Measurements from ENCODE around the gene SH3RF3.

SH3RF3 gene

DNA sequence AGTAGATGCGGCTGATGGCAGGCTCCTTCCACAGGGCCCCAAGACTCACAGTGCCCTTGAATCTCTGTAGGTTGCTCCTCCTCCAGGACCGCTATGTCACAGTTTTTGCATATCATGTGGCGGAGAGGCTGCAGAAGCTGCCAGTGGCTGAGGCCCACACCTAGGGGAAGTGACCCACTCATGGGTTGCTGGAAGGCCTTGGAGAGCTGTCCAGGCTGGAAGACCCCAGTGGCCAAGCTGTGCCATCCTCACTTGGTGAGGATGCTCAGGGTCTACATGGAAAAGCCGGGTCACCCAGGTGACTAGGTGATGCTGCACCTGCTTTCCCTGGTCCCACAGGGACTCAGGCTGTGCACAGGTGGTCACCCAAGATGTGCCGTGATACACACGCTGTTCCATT is 394.1 kb downstream of the SH3RF3 start:
- TF ChIP-seq, protein P1, sequence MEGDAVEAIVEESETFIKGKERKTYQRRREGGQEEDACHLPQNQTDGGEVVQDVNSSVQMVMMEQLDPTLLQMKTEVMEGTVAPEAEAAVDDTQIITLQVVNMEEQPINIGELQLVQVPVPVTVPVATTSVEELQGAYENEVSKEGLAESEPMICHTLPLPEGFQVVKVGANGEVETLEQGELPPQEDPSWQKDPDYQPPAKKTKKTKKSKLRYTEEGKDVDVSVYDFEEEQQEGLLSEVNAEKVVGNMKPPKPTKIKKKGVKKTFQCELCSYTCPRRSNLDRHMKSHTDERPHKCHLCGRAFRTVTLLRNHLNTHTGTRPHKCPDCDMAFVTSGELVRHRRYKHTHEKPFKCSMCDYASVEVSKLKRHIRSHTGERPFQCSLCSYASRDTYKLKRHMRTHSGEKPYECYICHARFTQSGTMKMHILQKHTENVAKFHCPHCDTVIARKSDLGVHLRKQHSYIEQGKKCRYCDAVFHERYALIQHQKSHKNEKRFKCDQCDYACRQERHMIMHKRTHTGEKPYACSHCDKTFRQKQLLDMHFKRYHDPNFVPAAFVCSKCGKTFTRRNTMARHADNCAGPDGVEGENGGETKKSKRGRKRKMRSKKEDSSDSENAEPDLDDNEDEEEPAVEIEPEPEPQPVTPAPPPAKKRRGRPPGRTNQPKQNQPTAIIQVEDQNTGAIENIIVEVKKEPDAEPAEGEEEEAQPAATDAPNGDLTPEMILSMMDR (IDR thresholded peaks at IDR 0.05; ENCODE audit: low read length, missing control alignments): no peak

DNA sequence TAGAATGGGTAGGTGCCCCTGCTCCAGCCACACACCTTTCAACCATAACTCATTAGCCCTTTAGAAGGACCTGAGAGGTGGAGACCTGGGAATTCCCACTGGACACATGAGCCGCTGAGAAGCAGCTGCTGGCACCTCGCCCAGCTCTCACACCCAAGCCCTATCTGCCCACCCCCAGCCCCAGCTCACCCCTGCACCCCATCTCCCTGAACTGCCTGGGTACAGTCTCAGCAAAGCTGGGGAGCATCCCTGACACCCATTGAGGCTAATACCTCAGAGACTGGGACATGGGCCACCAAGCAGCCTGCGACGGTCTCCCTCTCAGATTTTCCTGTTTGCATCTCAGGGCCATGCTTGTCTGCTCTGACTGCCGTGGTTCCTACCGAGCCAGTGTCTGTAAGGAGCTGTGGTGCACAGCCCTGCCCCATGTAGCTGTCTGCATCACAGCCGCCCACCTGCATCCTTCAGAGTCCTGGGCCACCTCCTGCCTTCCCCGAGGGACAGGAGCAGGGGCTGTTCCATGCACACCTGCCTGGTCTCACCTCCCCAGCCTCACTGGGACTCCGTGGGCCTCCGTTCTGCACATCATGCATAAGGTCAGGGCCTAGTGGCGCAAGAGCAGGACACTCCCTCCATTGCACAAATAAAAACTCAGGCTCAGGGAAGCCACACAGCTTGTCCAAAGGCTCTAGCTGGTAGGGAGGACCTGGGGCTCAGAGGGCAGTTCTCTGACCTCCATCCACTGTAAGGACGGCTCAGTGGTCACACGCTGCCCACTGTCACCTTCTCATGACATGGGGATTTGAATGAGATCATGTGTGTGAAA is 394.7 kb downstream of the SH3RF3 start:
- TF ChIP-seq, protein P1 (IDR thresholded peaks at IDR 0.05; ENCODE audit: low read length, missing control alignments): no peak
- DNase-seq (ENCODE audit: low read depth): no peak
- H3K4me3 ChIP-seq (replicated peaks; ENCODE audit: low read depth, low read length): no peak overlapping the region

More for the DNA sequence above, 394.1 kb downstream of the SH3RF3 start:
- no peak overlapping the region for H3K4me3 ChIP-seq (replicated peaks; ENCODE audit: low read depth, low read length)
- no peak for DNase-seq (ENCODE audit: low read depth)

- DNase-seq (ENCODE audit: low read depth): no peak
- TF ChIP-seq, protein P1 (IDR thresholded peaks at IDR 0.05; ENCODE audit: low read length, missing control alignments): no peak
- no peak overlapping the region for H3K4me3 ChIP-seq (replicated peaks; ENCODE audit: low read depth, low read length)
These were observed 396.8 kb downstream of the SH3RF3 start for GRCh38 chr2:109525836-109526235.

DNA sequence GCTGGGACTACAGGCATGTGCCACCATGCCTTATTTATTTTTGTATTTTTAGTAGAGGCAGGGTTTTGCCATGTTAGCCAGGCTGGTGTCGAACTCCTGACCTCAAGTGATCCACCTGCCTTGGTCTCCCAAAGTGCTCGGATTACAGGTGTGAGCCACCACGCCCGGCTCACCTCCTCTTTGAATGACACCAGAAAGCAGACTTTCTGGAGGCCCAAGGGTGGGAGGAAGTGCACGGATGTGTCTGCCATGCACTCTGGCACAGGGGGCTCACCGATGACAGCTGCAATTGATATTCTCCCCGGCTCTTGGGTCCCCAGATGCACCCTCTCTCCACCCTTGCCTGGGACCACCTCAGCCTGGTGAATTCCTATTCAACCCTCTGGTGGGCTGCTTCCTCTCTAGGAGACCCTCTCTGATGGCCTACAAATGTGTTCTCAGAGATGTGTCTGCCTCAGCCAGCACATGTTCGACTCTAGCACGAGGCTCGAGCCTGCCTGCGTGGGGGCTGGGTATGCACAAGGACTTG is 397.5 kb downstream of the SH3RF3 start:
- no peak for DNase-seq (ENCODE audit: low read depth)
- TF ChIP-seq, protein P1 (IDR thresholded peaks at IDR 0.05; ENCODE audit: low read length, missing control alignments): no peak
- no peak overlapping the region for H3K4me3 ChIP-seq (replicated peaks; ENCODE audit: low read depth, low read length)

DNA sequence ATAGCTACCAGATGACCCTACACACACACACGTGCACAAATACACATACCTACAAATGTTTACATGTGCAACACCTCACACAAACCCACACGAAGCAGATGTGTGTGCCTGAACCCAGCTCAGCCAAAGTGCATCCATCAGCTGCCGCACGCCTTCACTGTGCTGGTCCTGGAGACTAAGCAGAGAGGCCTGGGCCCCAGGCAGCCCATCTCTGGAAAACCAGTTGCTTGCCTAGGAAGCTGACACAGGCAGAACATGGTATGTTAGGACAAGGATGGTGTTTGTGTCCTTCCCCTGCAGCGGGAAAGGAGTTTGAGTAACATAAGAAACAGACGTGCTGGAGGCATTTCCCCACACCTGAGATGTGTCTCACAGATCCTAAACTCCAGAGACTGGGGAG is 398.1 kb downstream of the SH3RF3 start:
- DNase-seq (ENCODE audit: low read depth): no peak
- H3K4me3 ChIP-seq (replicated peaks; ENCODE audit: low read depth, low read length): no peak overlapping the region
- TF ChIP-seq, protein P1 (IDR thresholded peaks at IDR 0.05; ENCODE audit: low read length, missing control alignments): no peak

GRCh38 chr2:109527846-109528705 is 399.1 kb downstream of the SH3RF3 start:
- H3K4me3 ChIP-seq (replicated peaks; ENCODE audit: low read depth, low read length): no peak overlapping the region
- TF ChIP-seq, protein P1 (IDR thresholded peaks at IDR 0.05; ENCODE audit: low read length, missing control alignments): no peak
- DNase-seq (ENCODE audit: low read depth): no peak
